Rectal smooth muscle tissue (tissue), 1 donor: ENCODE results near the gene RUNX2.
A peak's percentile ranks its signal among the peaks of the same experiment; 100 is the strongest.
"Not testable (repeated sequence)": the region's sequence is repeated elsewhere in the genome, so short reads cannot be mapped to it uniquely, and the experiment has no call there.

Experiments used
- H3K27ac ChIP-seq: one replicate; pipeline ENCODE4 v1.7.0; 2013; ENCODE audit warnings: low read depth, low read length, inconsistent platforms
- H3K27me3 ChIP-seq: one replicate; pipeline ENCODE4 v1.7.0; 2013; ENCODE audit warnings: low read length; ENCODE audit not compliant: control insufficient read depth, insufficient read depth
- H3K36me3 ChIP-seq: one replicate; pipeline ENCODE4 v1.7.0; 2013; ENCODE audit warnings: low read length; ENCODE audit not compliant: control insufficient read depth, insufficient read depth
- H3K4me1 ChIP-seq: one replicate; pipeline ENCODE4 v1.7.0; 2013; ENCODE audit warnings: low read length; ENCODE audit not compliant: control insufficient read depth, insufficient read depth
- H3K4me3 ChIP-seq: one replicate; pipeline ENCODE4 v1.7.0; 2013; ENCODE audit warnings: low read length
- H3K9ac ChIP-seq: one replicate; pipeline ENCODE4 v1.7.0; 2013; ENCODE audit warnings: low read length

Gene RUNX2

GRCh38 chr6:45462190-45463134 is 134.3 kb downstream of the RUNX2 start:
- no peak overlapping the region for H3K9ac ChIP-seq
- H3K4me3 ChIP-seq = no peak overlapping the region
- no peak overlapping the region for H3K27ac ChIP-seq
- peaks cover 2% of the 10 kb centered on the region for H3K36me3 ChIP-seq
- no peaks in the 10 kb centered on the region for H3K27me3 ChIP-seq
- no peaks in the 10 kb centered on the region for H3K4me1 ChIP-seq

GRCh38 chr6:45464685-45465084 is 136.6 kb downstream of the RUNX2 start:
- no peaks in the 10 kb centered on the region for H3K27me3 ChIP-seq
- no peak overlapping the region for H3K27ac ChIP-seq
- peaks cover 2% of the 10 kb centered on the region for H3K36me3 ChIP-seq
- H3K4me3 ChIP-seq = no peak overlapping the region
- no peaks in the 10 kb centered on the region for H3K4me1 ChIP-seq
- H3K9ac ChIP-seq = no peak overlapping the region

GRCh38 chr6:45466686-45467085 is 138.6 kb downstream of the RUNX2 start:
- Histone ChIP-seq H3K36me3 (peaks cover 2% of the 10 kb centered on the region), H3K9ac (no peak overlapping the region), H3K27me3 (no peaks in the 10 kb centered on the region), H3K4me1 (no peaks in the 10 kb centered on the region), H3K27ac (no peak overlapping the region), H3K4me3 (no peak overlapping the region)

GRCh38 chr6:45467417-45467816 is 139.3 kb downstream of the RUNX2 start:
- H3K27ac ChIP-seq, H3K27me3 ChIP-seq, H3K36me3 ChIP-seq: not testable (repeated sequence)

GRCh38 chr6:45467853-45468252 is 139.7 kb downstream of the RUNX2 start:
- no peak overlapping the region for H3K27ac ChIP-seq
- H3K4me1 ChIP-seq = no peaks in the 10 kb centered on the region
- H3K27me3 ChIP-seq = no peaks in the 10 kb centered on the region
- no peak overlapping the region for H3K4me3 ChIP-seq
- no peak overlapping the region for H3K9ac ChIP-seq
- peaks cover 2% of the 10 kb centered on the region for H3K36me3 ChIP-seq

More at GRCh38 chr6:45467417-45467816, 139.3 kb downstream of the RUNX2 start:
- H3K4me1 ChIP-seq, H3K4me3 ChIP-seq, H3K9ac ChIP-seq: not testable (repeated sequence)

GRCh38 chr6:45469663-45470062 is 141.5 kb downstream of the RUNX2 start:
- H3K27me3 ChIP-seq = no peaks in the 10 kb centered on the region
- no peaks in the 10 kb centered on the region for H3K4me1 ChIP-seq
- H3K4me3 ChIP-seq = no peak overlapping the region
- peaks cover 2% of the 10 kb centered on the region for H3K36me3 ChIP-seq
- no peak overlapping the region for H3K9ac ChIP-seq
- no peak overlapping the region for H3K27ac ChIP-seq

- no peak overlapping the region for H3K27ac ChIP-seq
- no peaks in the 10 kb centered on the region for H3K4me1 ChIP-seq
- H3K9ac ChIP-seq = no peak overlapping the region
- peaks cover 2% of the 10 kb centered on the region for H3K36me3 ChIP-seq
- no peaks in the 10 kb centered on the region for H3K27me3 ChIP-seq
- no peak overlapping the region for H3K4me3 ChIP-seq
Measured at GRCh38 chr6:45470131-45470738, 142.1 kb downstream of the RUNX2 start.

GRCh38 chr6:45472382-45472781 is 144.3 kb downstream of the RUNX2 start:
- peak overlapping the region; percentile 41 for H3K27ac ChIP-seq
- H3K9ac ChIP-seq = no peak overlapping the region
- H3K4me1 ChIP-seq = no peaks in the 10 kb centered on the region
- H3K27me3 ChIP-seq = no peaks in the 10 kb centered on the region
- H3K4me3 ChIP-seq = no peak overlapping the region
- H3K36me3 ChIP-seq = no peaks in the 10 kb centered on the region

GRCh38 chr6:45473121-45473993 is 145.2 kb downstream of the RUNX2 start:
- no peaks in the 10 kb centered on the region for H3K27me3 ChIP-seq
- no peaks in the 10 kb centered on the region for H3K4me1 ChIP-seq
- no peak overlapping the region for H3K4me3 ChIP-seq
- no peak overlapping the region for H3K27ac ChIP-seq
- H3K36me3 ChIP-seq = no peaks in the 10 kb centered on the region
- no peak overlapping the region for H3K9ac ChIP-seq

GRCh38 chr6:45474376-45474775 is 146.2 kb downstream of the RUNX2 start:
- no peak overlapping the region for H3K4me3 ChIP-seq
- no peaks in the 10 kb centered on the region for H3K36me3 ChIP-seq
- H3K27ac ChIP-seq = no peak overlapping the region
- no peaks in the 10 kb centered on the region for H3K4me1 ChIP-seq
- H3K27me3 ChIP-seq = no peaks in the 10 kb centered on the region
- no peak overlapping the region for H3K9ac ChIP-seq

- Histone ChIP-seq H3K4me1 (no peaks in the 10 kb centered on the region), H3K4me3 (no peak overlapping the region), H3K27me3 (no peaks in the 10 kb centered on the region), H3K36me3 (no peaks in the 10 kb centered on the region), H3K27ac (no peak overlapping the region), H3K9ac (no peak overlapping the region)
Measured at GRCh38 chr6:45476341-45476740, 148.2 kb downstream of the RUNX2 start.

- Histone ChIP-seq H3K4me3 (no peak overlapping the region), H3K36me3 (no peaks in the 10 kb centered on the region), H3K27ac (no peak overlapping the region), H3K27me3 (no peaks in the 10 kb centered on the region), H3K9ac (no peak overlapping the region), H3K4me1 (no peaks in the 10 kb centered on the region)
Measured at GRCh38 chr6:45477278-45477677, 149.1 kb downstream of the RUNX2 start.
